Thyroid gland (tissue), 4 donors: ENCODE results near the gene PSME1. TPM values are rescaled to one million over a fixed set of nuclear protein-coding genes. Genes with fewer than 3 reads are reported as not detected.

Experiments
- DNase-seq, 2 donors: peaks; one replicate each; pipeline ENCODE4 v3.0.0-alpha.2; 2019
- H3K27ac ChIP-seq, 3 donors: fragments of 200-600 bp; sonication (generic); 1 replicate in 2 of 3; 2 replicates in 1 of 3; pipeline ENCODE4 v1.5.1; 2016 to 2019; ENCODE audit warnings: mild to moderate bottlenecking in 1 of 3, moderate library complexity in 1 of 3
- H3K27me3 ChIP-seq: fragments of 200-600 bp; sonication (generic); one replicate; pipeline ENCODE4 v1.5.1; 2019
- H3K36me3 ChIP-seq, 2 donors: fragments of 200-600 bp; sonication (generic); one replicate each; pipeline ENCODE4 v1.5.1; 2016 to 2019
- H3K4me1 ChIP-seq, 2 donors: fragments of 200-600 bp; sonication (generic); one replicate each; pipeline ENCODE4 v1.5.1; 2017 to 2019
- H3K4me3 ChIP-seq, 3 donors: fragments of 200-600 bp; sonication (generic); replicated peaks in 1 of 3; 1 replicate in 2 of 3; 2 replicates in 1 of 3; pipeline ENCODE4 v1.5.1; 2016; ENCODE audit warnings: mild to moderate bottlenecking in 1 of 3
- H3K9me3 ChIP-seq: fragments of 200-600 bp; sonication (generic); one replicate; pipeline ENCODE4 v1.5.1; 2017
- CTCF ChIP-seq, 6 experiments: fragments of 200-600 bp in 3 of 6; fragments of 450-650 bp in 3 of 6; sonication (generic) in 3 of 6; IDR thresholded peaks; one replicate each; pipeline ENCODE4 v1.5.1; 2016 to 2019; ENCODE audit warnings: antibody characterized with exemption in 6 of 6, mild to moderate bottlenecking in 2 of 6, inconsistent platforms in 1 of 6, moderate library complexity in 1 of 6
- POLR2A ChIP-seq, 2 donors: fragments of 450-650 bp; IDR thresholded peaks; one replicate each; pipeline ENCODE4 v1.6.1; 2017; ENCODE audit warnings: antibody characterized with exemption in 2 of 2, mild to moderate bottlenecking in 2 of 2, moderate library complexity in 1 of 2
- WGBS, 2 donors: methylation state at CpG; one replicate each; pipeline ENCODE4 v1.1.5; 2017; 5-methylcytosine and 5-hydroxymethylcytosine counted together
- intact Hi-C: fragments of 100-400 bp; cut with DNase I; formaldehyde crosslinking; loops from one replicate; pipeline ENCODE4 v1.15.1; 2023
- total RNA-seq, 4 donors: library from RNA; depleted of rRNA; stranded (reverse); fragments of >200 nt; gene quantifications; one replicate each; pipeline ENCODE4 v1.2.3, GENCODE V29; 2016

PSME1 gene
- total RNA-seq, 4 donors from 2014 or later, result 117 to 193 (median 186) TPM

- TF ChIP-seq POLR2A (IDR thresholded peaks at IDR 0.05), result no peak
- no peak for TF ChIP-seq CTCF (IDR thresholded peaks at IDR 0.05)
- Histone ChIP-seq H3K4me1 (peaks cover 11 to 14% of the 10 kb centered on the region in 2 donors), H3K27ac (no peak overlapping the region), H3K36me3 (peaks cover 0 to 5% of the 10 kb centered on the region in 2 donors), H3K9me3 (no peaks in the 10 kb centered on the region), H3K27me3 (no peaks in the 10 kb centered on the region), H3K4me3 (no peak overlapping the region)
- DNase-seq, result no peak
- 97 to 100% methylated on average over 2 of the region's 2 CpGs for WGBS, 2 donors
- intact Hi-C loops, result no loop called here
These were observed 3.0 kb upstream of the PSME1 start for GRCh38 chr14:24132976-24133375.

GRCh38 chr14:24133735-24134134 is 2.3 kb upstream of the PSME1 start:
- DNase-seq, result no peak
- peaks cover 7 to 12% of the 10 kb centered on the region in 2 donors for H3K36me3 ChIP-seq
- no peaks in the 10 kb centered on the region for H3K27me3 ChIP-seq
- H3K27ac ChIP-seq, result no peak overlapping the region
- H3K4me1 ChIP-seq, result peaks cover 11 to 14% of the 10 kb centered on the region in 2 donors
- H3K4me3 ChIP-seq, result no peak overlapping the region
- no peaks in the 10 kb centered on the region for H3K9me3 ChIP-seq
- intact Hi-C loops, result no loop called here
- 93 to 95% methylated on average over 1 of the region's 1 CpG for WGBS, 2 donors
- TF ChIP-seq POLR2A (IDR thresholded peaks at IDR 0.05) (no peak), CTCF (IDR thresholded peaks at IDR 0.05) (no peak)

- H3K4me1 ChIP-seq, result peaks cover 17 to 27% of the 10 kb centered on the region in 2 donors
- H3K27me3 ChIP-seq, result no peaks in the 10 kb centered on the region
- no peak for DNase-seq
- H3K27ac ChIP-seq, result peak overlapping the region; percentile 52 to 80 (median 62)
- H3K36me3 ChIP-seq, result peaks cover 14 to 15% of the 10 kb centered on the region in 2 donors
- H3K9me3 ChIP-seq, result no peaks in the 10 kb centered on the region
- H3K4me3 ChIP-seq, result peak overlapping the region in 2 of 3 donors; percentile 10 to 83
- intact Hi-C loops, result no loop called here
- WGBS, 2 donors, result 4 to 6% methylated on average over 8 of the region's 9 CpGs
- TF ChIP-seq CTCF (IDR thresholded peaks at IDR 0.05) (no peak), POLR2A (IDR thresholded peaks at IDR 0.05) (no peak)
These were observed 485 bp upstream of the PSME1 start for GRCh38 chr14:24135584-24135833.

GRCh38 chr14:24136684-24137528 is 912 bp downstream of the PSME1 start:
- peak overlapping the region; percentile 83 to 94 (median 92) for H3K4me3 ChIP-seq
- no peak for DNase-seq
- WGBS, 2 donors, result 33 to 41% methylated on average over 13 of the region's 13 CpGs
- peaks cover 18 to 24% of the 10 kb centered on the region in 2 donors for H3K4me1 ChIP-seq
- peaks cover 14 to 15% of the 10 kb centered on the region in 2 donors for H3K36me3 ChIP-seq
- intact Hi-C loops, result no loop called here
- H3K9me3 ChIP-seq, result no peaks in the 10 kb centered on the region
- peak overlapping the region; percentile 72 to 81 (median 80) for H3K27ac ChIP-seq
- TF ChIP-seq POLR2A (IDR thresholded peaks at IDR 0.05), result no peak
- H3K27me3 ChIP-seq, result no peaks in the 10 kb centered on the region

- intact Hi-C loops, result no loop called here
- 87 to 88% methylated on average over 8 of the region's 8 CpGs for WGBS, 2 donors
- DNase-seq, result no peak
- Histone ChIP-seq H3K27me3 (no peaks in the 10 kb centered on the region), H3K36me3 (peaks cover 14 to 15% of the 10 kb centered on the region in 2 donors), H3K4me3 (no peak overlapping the region), H3K27ac (peak overlapping the region in 1 of 3 donors; percentile 81), H3K9me3 (no peaks in the 10 kb centered on the region), H3K4me1 (peaks cover 21 to 28% of the 10 kb centered on the region in 2 donors)
- TF ChIP-seq CTCF (IDR thresholded peaks at IDR 0.05), result no peak
- TF ChIP-seq POLR2A (IDR thresholded peaks at IDR 0.05), result no peak
These were observed 1.8 kb downstream of the PSME1 start for GRCh38 chr14:24137529-24138395.
